RKO (cell line): ENCODE data around the gene ZP4.

Source experiments
- DNase-seq: peaks from one replicate; pipeline ENCODE4 v3.0.0-alpha.2; 2016; ENCODE audit warnings: low spot score

ZP4 gene, protein sequence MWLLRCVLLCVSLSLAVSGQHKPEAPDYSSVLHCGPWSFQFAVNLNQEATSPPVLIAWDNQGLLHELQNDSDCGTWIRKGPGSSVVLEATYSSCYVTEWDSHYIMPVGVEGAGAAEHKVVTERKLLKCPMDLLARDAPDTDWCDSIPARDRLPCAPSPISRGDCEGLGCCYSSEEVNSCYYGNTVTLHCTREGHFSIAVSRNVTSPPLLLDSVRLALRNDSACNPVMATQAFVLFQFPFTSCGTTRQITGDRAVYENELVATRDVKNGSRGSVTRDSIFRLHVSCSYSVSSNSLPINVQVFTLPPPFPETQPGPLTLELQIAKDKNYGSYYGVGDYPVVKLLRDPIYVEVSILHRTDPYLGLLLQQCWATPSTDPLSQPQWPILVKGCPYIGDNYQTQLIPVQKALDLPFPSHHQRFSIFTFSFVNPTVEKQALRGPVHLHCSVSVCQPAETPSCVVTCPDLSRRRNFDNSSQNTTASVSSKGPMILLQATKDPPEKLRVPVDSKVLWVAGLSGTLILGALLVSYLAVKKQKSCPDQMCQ

DNA sequence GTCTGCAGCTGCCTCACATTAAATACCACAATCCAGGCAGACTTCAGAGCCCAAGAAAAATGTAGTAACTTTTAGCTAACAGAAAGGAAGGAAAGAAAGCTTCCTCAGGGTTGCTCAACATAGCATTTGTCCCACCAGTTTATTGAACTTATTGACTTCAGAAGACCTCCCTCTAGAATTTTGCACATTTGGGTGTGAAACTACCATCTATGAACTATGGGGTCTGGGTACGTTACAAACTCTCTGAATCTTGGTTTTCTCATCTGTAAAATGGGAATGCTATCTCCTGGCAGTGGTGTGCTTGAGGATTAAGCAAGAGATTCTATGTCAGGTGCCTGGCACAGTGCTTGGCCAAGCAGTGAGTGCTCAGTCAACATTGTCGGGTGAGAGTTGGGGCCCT lies at the start of gene ZP4:
Gene ZP4 (minus strand): TSS at position 101 of the 400 bp plus-strand sequence. CDS start 287 bp downstream, outside the sequence.
- no peak for DNase-seq

- no peak for DNase-seq
These were observed 47.8 kb upstream of the ZP4 start for GRCh38 chr1:237938553-237938952.

DNA sequence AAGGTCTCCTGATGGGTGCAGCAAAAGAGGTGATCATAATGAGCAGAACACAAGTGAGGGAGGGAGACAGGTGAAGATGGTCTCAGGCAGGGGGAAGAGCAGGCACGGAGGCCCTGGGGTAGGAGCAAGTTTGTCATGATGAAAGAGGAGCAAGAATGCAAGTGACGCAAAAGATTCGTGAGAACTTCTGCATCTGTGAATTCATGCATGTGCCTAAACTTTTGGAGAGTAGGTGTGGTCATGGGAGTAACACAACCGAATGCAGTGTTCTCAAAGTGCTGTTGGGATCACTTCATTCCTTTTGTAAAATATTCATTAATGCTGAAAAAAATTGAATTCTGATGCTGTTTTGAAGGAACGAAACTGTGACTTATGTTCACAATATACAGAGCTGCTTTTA lies 47.3 kb upstream of the ZP4 start:
- DNase-seq = no peak

- no peak for DNase-seq
These were observed 42.1 kb upstream of the ZP4 start for GRCh38 chr1:237932816-237933215.

GRCh38 chr1:237931581-237931980 lies 40.9 kb upstream of the ZP4 start:
- DNase-seq = no peak

- DNase-seq = no peak
These were observed 36.5 kb upstream of the ZP4 start for GRCh38 chr1:237927198-237927597.

DNA sequence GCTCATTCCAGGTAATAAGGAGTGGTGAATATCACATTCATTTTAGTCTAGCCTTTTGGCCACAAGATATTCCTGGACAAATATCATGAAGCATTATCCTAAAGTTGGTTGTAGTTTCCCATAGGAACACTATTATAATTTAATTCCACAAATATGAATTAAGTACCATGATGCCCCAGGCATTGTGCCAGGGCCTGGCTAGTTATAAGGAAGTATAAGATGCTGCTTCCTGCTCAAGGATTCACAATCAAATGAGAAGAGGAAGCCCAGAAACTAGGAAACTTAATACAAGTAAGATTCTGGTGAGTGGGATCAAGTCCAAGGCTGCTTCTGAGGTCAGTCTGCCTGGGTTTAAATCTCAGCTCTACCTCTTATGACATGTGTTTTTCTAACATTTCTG lies 30.6 kb upstream of the ZP4 start:
- no peak for DNase-seq

- DNase-seq = no peak
These were observed 22.6 kb upstream of the ZP4 start for GRCh38 chr1:237913345-237913744.

- DNase-seq = no peak
These were observed 21.2 kb upstream of the ZP4 start for GRCh38 chr1:237911911-237912310.

GRCh38 chr1:237910834-237911233 lies 20.1 kb upstream of the ZP4 start:
- DNase-seq = no peak

DNA sequence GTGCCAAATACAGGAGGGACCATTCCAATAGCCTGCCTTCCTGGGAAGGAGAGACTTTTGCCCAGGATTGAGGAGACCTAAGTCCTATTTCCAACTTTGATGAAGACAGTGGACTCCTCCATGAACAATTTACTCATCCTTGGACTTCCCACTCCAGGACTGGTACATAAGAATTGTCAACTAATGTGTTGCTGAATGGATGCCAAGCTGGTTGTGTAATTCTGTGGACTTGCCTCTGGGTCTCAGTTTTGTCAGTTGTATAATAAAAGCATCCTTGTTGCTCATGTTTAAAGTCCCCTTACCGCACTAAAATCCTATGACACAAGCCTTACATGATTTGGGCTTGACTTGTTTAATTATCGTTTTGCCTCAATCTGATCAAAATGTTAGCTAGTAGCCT lies 13.2 kb upstream of the ZP4 start:
- no peak for DNase-seq

DNA sequence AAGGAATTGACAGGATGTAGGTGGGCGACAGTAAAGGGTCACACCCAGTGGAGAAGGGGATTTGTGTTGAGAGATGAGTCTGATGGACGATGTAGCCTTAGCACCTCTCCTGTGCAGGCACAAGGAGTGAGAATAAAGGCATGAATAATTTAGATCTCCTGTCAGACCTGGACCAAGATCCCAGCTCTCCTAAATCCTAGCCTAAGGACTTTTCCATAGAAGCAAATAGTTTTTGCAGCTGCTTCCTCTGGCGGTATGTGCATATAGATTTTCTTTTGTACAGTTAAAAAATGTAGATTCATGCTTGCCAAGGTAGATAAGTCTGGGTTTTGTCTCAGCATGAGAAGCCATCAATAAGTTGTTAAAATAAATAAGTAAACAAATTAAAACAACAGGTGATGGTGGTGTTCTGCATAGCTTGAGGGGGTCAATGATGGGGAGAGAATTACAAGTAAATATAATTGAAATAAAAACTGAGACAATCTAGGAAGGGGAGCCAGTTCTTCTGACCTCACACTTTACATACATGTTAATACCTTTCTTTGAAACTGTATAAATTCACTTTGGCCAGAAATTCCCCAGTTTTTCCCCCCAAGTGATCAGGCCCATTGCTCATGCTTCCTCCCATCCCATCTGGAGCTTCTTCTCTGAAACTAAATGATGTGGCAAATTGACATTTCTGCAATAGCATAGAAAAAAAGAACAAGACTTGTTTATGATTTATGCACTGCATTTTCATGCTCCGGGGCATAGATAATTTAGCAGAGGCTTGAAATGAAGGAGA lies 12.4 kb upstream of the ZP4 start:
- no peak for DNase-seq

- DNase-seq = peak; percentile 44
These were observed 10.7 kb upstream of the ZP4 start for GRCh38 chr1:237901299-237901934.

DNA sequence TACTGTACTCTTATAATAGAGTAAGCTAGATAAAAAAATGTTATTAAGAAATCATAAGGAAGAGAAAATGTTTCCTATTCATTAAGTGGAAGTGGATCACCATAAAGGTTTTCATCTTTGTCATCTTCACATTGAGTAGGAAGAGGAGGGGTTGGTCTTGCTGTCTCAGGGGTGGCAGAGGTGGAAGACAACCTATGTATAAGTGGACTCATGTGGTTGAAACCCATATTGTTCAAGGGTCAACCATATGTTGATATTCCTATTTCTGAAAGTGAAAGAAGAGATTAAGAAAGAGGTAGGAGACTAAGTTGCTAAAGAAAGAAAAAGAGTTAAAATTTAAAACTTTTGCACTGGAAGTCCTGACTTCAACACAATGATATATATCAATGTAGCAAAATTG lies 4.9 kb upstream of the ZP4 start:
- DNase-seq = no peak

- no peak for DNase-seq
These were observed 3.4 kb upstream of the ZP4 start for GRCh38 chr1:237894131-237894530.

- no peak for DNase-seq
These were observed 1.3 kb upstream of the ZP4 start for GRCh38 chr1:237891979-237892378.

DNA sequence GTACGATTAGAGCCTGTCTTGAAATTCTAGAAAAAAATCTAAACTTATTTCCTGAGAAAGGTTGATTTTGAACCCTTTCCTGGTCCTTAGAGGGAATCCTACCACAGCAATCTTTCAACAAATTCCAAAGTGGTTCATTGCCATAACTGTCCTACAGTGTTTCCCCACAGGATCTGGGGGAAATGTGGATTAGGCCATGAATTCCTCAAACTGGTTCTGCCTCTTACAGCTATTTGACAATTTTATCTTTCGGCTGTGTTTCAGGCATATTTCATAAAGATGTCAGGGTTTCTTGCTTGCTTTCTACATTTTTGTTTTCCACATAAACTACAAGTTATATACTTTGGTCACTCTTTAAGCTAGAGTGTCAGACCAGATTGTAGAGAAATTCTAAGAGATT lies 544 bp upstream of the ZP4 start:
- DNase-seq = no peak

GRCh38 chr1:237890416-237890815 lies 306 bp downstream of the ZP4 start:
- DNase-seq = no peak

- no peak for DNase-seq
These were observed 2.6 kb downstream of the ZP4 start for GRCh38 chr1:237888143-237888542.

GRCh38 chr1:237887542-237887941 lies 3.2 kb downstream of the ZP4 start:
- no peak for DNase-seq

- DNase-seq = no peak
These were observed 6.5 kb downstream of the ZP4 start for GRCh38 chr1:237884237-237884636.

DNA sequence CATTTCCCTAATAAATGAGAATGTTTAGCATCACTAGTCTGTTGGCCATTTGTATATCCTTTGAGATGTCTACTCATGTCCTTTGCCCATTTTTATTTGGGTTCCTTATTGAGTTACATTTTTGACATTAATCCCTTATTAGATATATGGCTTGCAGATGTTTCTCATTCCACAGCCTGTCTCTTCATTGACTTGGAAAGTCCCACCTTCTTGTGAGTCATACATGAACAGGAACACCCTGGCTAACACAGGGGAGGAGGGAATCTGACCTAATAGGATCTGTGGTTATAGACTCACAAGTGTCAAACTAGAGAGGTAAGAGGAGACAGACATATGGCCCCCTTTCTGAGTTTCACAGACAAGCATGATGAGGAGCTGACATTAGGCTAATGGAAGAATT lies 11.5 kb downstream of the ZP4 start:
- DNase-seq = no peak

GRCh38 chr1:237878406-237878805 lies 12.3 kb downstream of the ZP4 start:
- no peak for DNase-seq
